Vein endothelial cell (primary cell): Measurements from ENCODE around the gene MICA. TPM values are rescaled to one million over a fixed set of nuclear protein-coding genes. Genes with fewer than 3 reads are reported as not detected.

Experiments used
- small RNA-seq: library from RNA; depleted of rRNA; stranded (forward); fragments of <200 nt; gene quantifications from one replicate; pipeline ENCODE3, GENCODE V24; 2012
- total RNA-seq: library from RNA; depleted of rRNA; stranded (reverse); fragments of >200 nt; gene quantifications from 2 replicates; pipeline ENCODE4 v1.2.3, GENCODE V29; 2012

MICA gene
- 29.7 and 47.9 TPM in 2 replicates for total RNA-seq

DNA sequence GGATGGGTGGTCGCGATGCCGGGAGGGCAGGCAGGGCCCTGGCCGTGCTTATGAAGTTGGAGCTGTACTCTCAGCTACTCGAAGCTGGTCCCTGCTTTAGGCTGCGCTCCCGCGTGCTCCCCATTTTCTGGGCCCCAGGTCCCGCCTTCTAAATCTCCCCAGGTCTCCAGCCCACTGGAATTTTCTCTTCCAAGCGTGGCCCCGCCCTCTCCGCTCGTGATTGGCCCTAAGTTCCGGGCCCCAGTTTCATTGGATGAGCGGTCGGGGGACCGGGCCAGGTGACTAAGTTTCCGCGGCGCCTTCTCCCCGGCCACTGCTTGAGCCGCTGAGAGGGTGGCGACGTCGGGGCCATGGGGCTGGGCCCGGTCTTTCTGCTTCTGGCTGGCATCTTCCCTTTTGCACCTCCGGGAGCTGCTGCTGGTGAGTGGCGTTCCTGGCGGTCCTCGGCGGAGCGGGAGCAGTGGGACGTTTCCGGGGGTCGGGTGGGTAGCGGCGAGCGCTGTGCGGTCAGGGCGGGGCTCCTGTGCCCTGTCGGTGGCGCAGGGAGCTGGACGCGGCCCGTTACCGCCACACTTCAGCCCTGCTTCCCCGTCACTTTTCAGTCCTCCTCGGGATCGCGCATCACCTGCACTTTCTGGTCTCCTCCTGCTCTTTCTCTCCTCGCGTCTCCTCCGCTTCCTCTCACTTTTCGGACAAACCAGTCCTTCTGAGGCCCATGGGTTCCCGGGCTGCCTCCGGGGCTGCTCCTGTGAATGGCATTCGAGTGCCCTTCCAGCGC is at the start of gene MICA:
Gene MICA, plus strand, starts transcription at position 313 of the 778 bp plus-strand sequence. Its CDS starts 38 bp downstream, at position 351.

DNA sequence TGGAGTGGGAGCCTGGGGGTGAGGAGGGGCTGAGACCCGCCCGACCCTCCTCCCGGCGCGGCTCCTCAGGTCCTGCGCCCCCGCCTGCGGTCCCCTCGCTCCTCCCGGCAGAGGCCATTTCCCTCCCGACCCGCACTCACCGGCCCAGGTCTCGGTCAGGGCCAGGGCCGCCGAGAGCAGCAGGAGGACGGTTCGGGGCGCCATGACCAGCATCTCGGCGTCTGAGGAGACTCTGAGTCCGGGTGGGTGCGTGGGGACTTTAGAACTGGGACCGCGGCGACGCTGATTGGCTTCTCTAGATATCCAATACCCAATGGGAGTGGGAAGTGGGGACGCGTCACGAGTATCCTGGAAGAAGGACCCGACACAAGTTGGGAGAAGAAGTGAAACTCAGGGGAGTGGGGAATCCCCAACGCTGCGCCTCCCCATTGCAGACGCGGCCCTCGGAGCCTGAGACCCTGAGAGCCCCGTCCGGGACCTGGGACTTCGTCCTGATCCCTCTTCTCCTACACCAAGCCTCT is 46.4 kb upstream of the MICA start, which contains the start of gene HLA-B:
Gene HLA-B, minus strand, starts transcription at position 234 of the 521 bp plus-strand sequence. Its CDS starts 21 bp downstream, at position 213.

Small RNAs within 50 kb of the gene (small RNA-seq; reads per million reads assigned to genes)
- gene HLA-S (not detected), gene MIR6891 (not detected), gene RF00019 (not detected), gene RNU6-283P (not detected)

Other genes starting within 250 kb of the MICA start
- 9.6 and 13.4 TPM in 2 replicates for gene CCHCR1, start 245.8 kb upstream of the MICA start, total RNA-seq
- gene TCF19, start 245.0 kb upstream of the MICA start, total RNA-seq, result 10.8 and 19.0 TPM in 2 replicates
- not detected in 2 replicates for gene POU5F1, start 232.9 kb upstream of the MICA start, total RNA-seq
- gene HLA-C, start 131.5 kb upstream of the MICA start, total RNA-seq, result 49.3 and 67.3 TPM in 2 replicates
- gene HLA-B, start 46.4 kb upstream of the MICA start, total RNA-seq, result 74.5 and 143 TPM in 2 replicates
- gene MICB, start 94.5 kb downstream of the MICA start, total RNA-seq, result 17.6 and 24.3 TPM in 2 replicates
- not detected in 2 replicates for gene MCCD1, start 125.4 kb downstream of the MICA start, total RNA-seq
- gene DDX39B, start 138.4 kb downstream of the MICA start, total RNA-seq, result 458 and 488 TPM in 2 replicates
- 0.33 and 1.2 TPM in 2 replicates for gene ATP6V1G2, start 143.0 kb downstream of the MICA start, total RNA-seq
- gene NFKBIL1, start 144.0 kb downstream of the MICA start, total RNA-seq, result 24.1 and 36.9 TPM in 2 replicates
- not detected in 2 replicates for gene LTA, start 168.7 kb downstream of the MICA start, total RNA-seq
- gene TNF, start 172.0 kb downstream of the MICA start, total RNA-seq, result not detected in 2 replicates
- gene LTB, start 178.8 kb downstream of the MICA start, total RNA-seq, result 3.9 and 4.7 TPM in 2 replicates
- gene LST1, start 182.7 kb downstream of the MICA start, total RNA-seq, result 0.48 TPM in 1 of 2 replicates, not detected in the other
- gene NCR3, start 189.4 kb downstream of the MICA start, total RNA-seq, result not detected in 2 replicates
- gene AIF1, start 211.6 kb downstream of the MICA start, total RNA-seq, result not detected in 2 replicates
- 91.2 and 102 TPM in 2 replicates for gene PRRC2A, start 217.1 kb downstream of the MICA start, total RNA-seq
- 239 and 265 TPM in 2 replicates for gene BAG6, start 249.1 kb downstream of the MICA start, total RNA-seq